Nephron (organoid): ENCODE results near the gene ZGPAT.

Experiments
- H3K27ac Mint-ChIP-seq, 3 experiments: 2 replicates each; pipeline ENCODE4 v1.8.0; 2020; ENCODE audit warnings: mixed read lengths in 3 of 3, mild to moderate bottlenecking in 2 of 3, moderate library complexity in 1 of 3
- H3K27me3 Mint-ChIP-seq: 2 replicates; pipeline ENCODE4 v1.8.0; 2021; ENCODE audit warnings: low read depth, mild to moderate bottlenecking, moderate library complexity, mixed read lengths
- H3K36me3 Mint-ChIP-seq: 2 replicates; pipeline ENCODE4 v1.8.0; 2020; ENCODE audit warnings: low read depth, mixed read lengths
- H3K4me1 Mint-ChIP-seq: 2 replicates; pipeline ENCODE4 v1.8.0; 2020; ENCODE audit warnings: mixed read lengths
- H3K4me3 Mint-ChIP-seq, 3 experiments: 2 replicates each; pipeline ENCODE4 v1.8.0; 2020; ENCODE audit warnings: mild to moderate bottlenecking in 3 of 3, mixed read lengths in 3 of 3, moderate library complexity in 2 of 3
- H3K9me3 Mint-ChIP-seq: 2 replicates; pipeline ENCODE4 v1.8.0; 2020; ENCODE audit warnings: mixed read lengths
- CTCF ChIP-seq, 3 experiments: fragments of 200-600 bp; sonication (generic); IDR thresholded peaks; one replicate each; pipeline ENCODE4 v1.5.0; 2021; ENCODE audit warnings: antibody characterized with exemption in 3 of 3; ENCODE audit not compliant: unreplicated experiment in 3 of 3

Gene ZGPAT

GRCh38 chr20:63680857-63681608 lies 26.8 kb upstream of the ZGPAT start:
- H3K4me1 Mint-ChIP-seq: no peaks in the 10 kb centered on the region

GRCh38 chr20:63681609-63682142 lies 26.2 kb upstream of the ZGPAT start:
- peaks cover 16% of the 10 kb centered on the region for H3K36me3 Mint-ChIP-seq
- H3K27me3 Mint-ChIP-seq: no peaks in the 10 kb centered on the region
- no peak overlapping the region for H3K4me3 Mint-ChIP-seq
- H3K27ac Mint-ChIP-seq: no peak overlapping the region
- H3K9me3 Mint-ChIP-seq: no peaks in the 10 kb centered on the region
- no peak for TF ChIP-seq CTCF (IDR thresholded peaks at IDR 0.05; ENCODE audit: unreplicated experiment in 3 of 3)
- H3K4me1 Mint-ChIP-seq: no peaks in the 10 kb centered on the region

More at GRCh38 chr20:63680857-63681608, 26.8 kb upstream of the ZGPAT start:
- no peak overlapping the region for H3K27ac Mint-ChIP-seq
- H3K9me3 Mint-ChIP-seq: no peaks in the 10 kb centered on the region
- H3K4me3 Mint-ChIP-seq: no peak overlapping the region
- no peak for TF ChIP-seq CTCF (IDR thresholded peaks at IDR 0.05; ENCODE audit: unreplicated experiment in 3 of 3)
- H3K36me3 Mint-ChIP-seq: peaks cover 21% of the 10 kb centered on the region
- no peaks in the 10 kb centered on the region for H3K27me3 Mint-ChIP-seq

DNA sequence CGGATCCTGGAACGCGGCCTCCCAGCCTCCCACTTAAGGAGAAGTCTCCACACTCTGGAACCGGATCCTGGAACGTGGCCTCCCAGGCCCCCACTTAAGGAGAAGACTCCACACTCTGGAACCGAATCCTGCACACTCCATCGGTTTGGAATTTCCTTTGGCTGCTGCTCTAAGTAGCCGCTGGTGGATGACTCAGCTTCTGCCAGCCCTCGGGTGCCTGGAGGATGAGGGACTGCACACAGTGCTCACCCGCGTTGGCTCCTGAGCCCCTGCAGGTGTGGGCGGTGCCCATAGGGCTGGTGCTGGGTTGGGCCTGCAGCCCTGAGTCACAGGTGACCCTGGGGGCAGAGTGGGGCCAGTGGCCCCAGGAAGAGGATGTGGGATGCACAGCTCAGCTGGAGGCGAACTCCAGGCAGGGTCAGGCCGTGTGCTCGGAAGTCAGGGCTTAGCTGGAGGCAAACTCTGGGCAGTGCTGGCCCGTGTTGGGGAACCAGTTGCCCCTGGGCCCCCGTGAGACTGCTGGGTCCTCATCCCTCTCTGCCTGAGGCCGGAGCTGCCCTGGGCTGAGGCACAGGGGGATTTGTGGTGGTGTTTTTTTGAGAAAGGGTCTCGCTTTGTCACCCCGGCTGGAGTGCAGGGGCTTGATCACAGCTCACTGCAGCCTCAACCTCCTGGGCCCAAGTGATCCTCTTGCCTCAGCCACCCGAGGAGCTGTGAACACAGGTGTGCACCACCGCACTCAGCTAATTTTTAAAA lies 25.3 kb upstream of the ZGPAT start:
- no peak overlapping the region for H3K4me3 Mint-ChIP-seq
- H3K4me1 Mint-ChIP-seq: no peaks in the 10 kb centered on the region
- H3K9me3 Mint-ChIP-seq: no peaks in the 10 kb centered on the region
- no peaks in the 10 kb centered on the region for H3K27me3 Mint-ChIP-seq
- H3K36me3 Mint-ChIP-seq: peaks cover 12% of the 10 kb centered on the region
- TF ChIP-seq CTCF (IDR thresholded peaks at IDR 0.05; ENCODE audit: unreplicated experiment in 3 of 3): no peak
- H3K27ac Mint-ChIP-seq: no peak overlapping the region

DNA sequence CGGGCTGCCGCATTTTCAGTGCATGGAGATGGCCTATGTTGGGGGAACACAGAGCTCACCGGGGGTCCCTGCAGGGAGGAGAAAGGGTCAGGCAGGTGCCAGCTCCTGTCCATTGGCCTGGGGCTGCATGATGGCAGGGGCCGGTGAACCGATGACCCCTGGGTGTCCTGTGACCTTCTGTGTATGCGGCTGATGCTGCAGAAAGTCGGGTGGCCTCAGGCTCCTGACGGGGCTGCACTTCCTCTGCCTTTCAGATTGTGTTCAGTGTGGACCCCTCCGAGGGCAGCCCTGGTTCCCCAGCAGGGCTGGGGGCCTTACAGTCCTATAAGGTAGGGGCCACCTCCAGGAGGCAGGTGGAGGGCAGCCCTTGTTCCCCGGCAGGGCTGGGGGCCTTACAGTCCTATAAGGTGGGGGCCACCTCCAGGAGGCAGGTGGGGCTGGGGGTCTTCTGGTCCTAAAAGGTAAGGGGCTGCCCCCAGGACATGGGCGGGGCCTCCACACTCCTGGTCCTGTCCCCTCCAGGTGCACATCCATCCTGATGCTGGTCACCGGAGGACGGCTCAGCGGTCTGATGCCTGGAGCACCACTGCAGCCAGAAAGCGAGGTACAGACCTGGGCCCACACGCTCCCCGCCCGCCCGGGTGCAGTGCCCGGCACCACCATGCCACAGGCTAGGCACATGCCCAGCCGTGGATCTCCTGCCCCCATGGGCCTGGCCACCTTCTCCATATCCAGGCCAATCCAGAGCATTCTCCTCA lies 22.4 kb upstream of the ZGPAT start:
- Mint-ChIP-seq H3K36me3 (peaks cover 4% of the 10 kb centered on the region), H3K9me3 (no peaks in the 10 kb centered on the region), H3K4me3 (no peak overlapping the region), H3K4me1 (no peaks in the 10 kb centered on the region), H3K27me3 (no peaks in the 10 kb centered on the region), H3K27ac (no peak overlapping the region)
- TF ChIP-seq CTCF (IDR thresholded peaks at IDR 0.05; ENCODE audit: unreplicated experiment in 3 of 3): no peak

GRCh38 chr20:63686094-63686491 lies 21.7 kb upstream of the ZGPAT start:
- peak overlapping the region in 1 of 3 experiments; percentile 45 for H3K27ac Mint-ChIP-seq
- H3K4me1 Mint-ChIP-seq: no peaks in the 10 kb centered on the region
- no peaks in the 10 kb centered on the region for H3K27me3 Mint-ChIP-seq
- no peak for TF ChIP-seq CTCF (IDR thresholded peaks at IDR 0.05; ENCODE audit: unreplicated experiment in 3 of 3)
- H3K36me3 Mint-ChIP-seq: peaks cover 4% of the 10 kb centered on the region
- no peaks in the 10 kb centered on the region for H3K9me3 Mint-ChIP-seq
- no peak overlapping the region for H3K4me3 Mint-ChIP-seq
